ENCODE data around the gene USP49. TPM values are rescaled to one million over a fixed set of nuclear protein-coding genes. Genes with fewer than 3 reads are reported as not detected.
"Not testable (repeated sequence)": the region's sequence is repeated elsewhere in the genome, so short reads cannot be mapped to it uniquely, and the experiment has no call there.

The USP49 gene
- total RNA-seq, 1 donor from 2014 or later = 4.1 TPM

GRCh38 chr6:41815587-41815986 is 79.6 kb downstream of the USP49 start:
- no peak for DNase-seq (ENCODE audit: extremely low read depth, low read depth, low spot score)

GRCh38 chr6:41814629-41815028 is 80.5 kb downstream of the USP49 start:
- no peak for DNase-seq (ENCODE audit: extremely low read depth, low read depth, low spot score)

GRCh38 chr6:41813956-41814355 is 81.2 kb downstream of the USP49 start:
- no peak for DNase-seq (ENCODE audit: extremely low read depth, low read depth, low spot score)

GRCh38 chr6:41813469-41813868 is 81.7 kb downstream of the USP49 start:
- DNase-seq (ENCODE audit: extremely low read depth, low read depth, low spot score) = no peak

- DNase-seq (ENCODE audit: extremely low read depth, low read depth, low spot score) = not testable (repeated sequence)
These were observed 83.2 kb downstream of the USP49 start for GRCh38 chr6:41811946-41812345.

- DNase-seq (ENCODE audit: extremely low read depth, low read depth, low spot score) = no peak
These were observed 84.1 kb downstream of the USP49 start for GRCh38 chr6:41811095-41811494.

GRCh38 chr6:41805830-41806774 is 89.1 kb downstream of the USP49 start:
- DNase-seq (ENCODE audit: extremely low read depth, low read depth, low spot score) = no peak

- DNase-seq (ENCODE audit: extremely low read depth, low read depth, low spot score) = no peak
These were observed 93.8 kb downstream of the USP49 start for GRCh38 chr6:41801380-41801779.

- no peak for DNase-seq (ENCODE audit: extremely low read depth, low read depth, low spot score)
These were observed 95.6 kb downstream of the USP49 start for GRCh38 chr6:41799559-41799911.

- DNase-seq (ENCODE audit: extremely low read depth, low read depth, low spot score) = no peak
These were observed 96.1 kb downstream of the USP49 start for GRCh38 chr6:41798901-41799558.

- no peak for DNase-seq (ENCODE audit: extremely low read depth, low read depth, low spot score)
These were observed 98.7 kb downstream of the USP49 start for GRCh38 chr6:41796474-41796873.

- DNase-seq (ENCODE audit: extremely low read depth, low read depth, low spot score) = no peak
These were observed 103.2 kb downstream of the USP49 start for GRCh38 chr6:41791984-41792383.

GRCh38 chr6:41791305-41791704 is 103.9 kb downstream of the USP49 start:
- no peak for DNase-seq (ENCODE audit: extremely low read depth, low read depth, low spot score)

GRCh38 chr6:41790045-41790444 is 105.1 kb downstream of the USP49 start:
- DNase-seq (ENCODE audit: extremely low read depth, low read depth, low spot score) = no peak

- no peak for DNase-seq (ENCODE audit: extremely low read depth, low read depth, low spot score)
These were observed 105.8 kb downstream of the USP49 start for GRCh38 chr6:41789390-41789724.

GRCh38 chr6:41787219-41787917 is 107.8 kb downstream of the USP49 start, which contains the start of gene TOMM6:
TOMM6 (plus strand) TSS chr6:41787694; CDS start chr6:41787698, 4 bp downstream.
- peak; percentile 63 for DNase-seq (ENCODE audit: extremely low read depth, low read depth, low spot score)

GRCh38 chr6:41786451-41787218 is 108.5 kb downstream of the USP49 start:
- DNase-seq (ENCODE audit: extremely low read depth, low read depth, low spot score) = no peak

GRCh38 chr6:41785689-41786450 is 109.3 kb downstream of the USP49 start:
- no peak for DNase-seq (ENCODE audit: extremely low read depth, low read depth, low spot score)

- DNase-seq (ENCODE audit: extremely low read depth, low read depth, low spot score) = no peak
These were observed 109.9 kb downstream of the USP49 start for GRCh38 chr6:41785254-41785653.

GRCh38 chr6:41784581-41785171 is 110.5 kb downstream of the USP49 start:
- DNase-seq (ENCODE audit: extremely low read depth, low read depth, low spot score) = no peak

Data from glomerular endothelial cell (primary cell).